Measurements from ENCODE around the gene UMODL1. TPM values are rescaled to one million over a fixed set of nuclear protein-coding genes. Genes with fewer than 3 reads are reported as not detected.
"Not testable (repeated sequence)": the region's sequence is repeated elsewhere in the genome, so short reads cannot be mapped to it uniquely, and the experiment has no call there.

The UMODL1 gene
- total RNA-seq, 1 experiment from 2014 or later, result not detected

DNA sequence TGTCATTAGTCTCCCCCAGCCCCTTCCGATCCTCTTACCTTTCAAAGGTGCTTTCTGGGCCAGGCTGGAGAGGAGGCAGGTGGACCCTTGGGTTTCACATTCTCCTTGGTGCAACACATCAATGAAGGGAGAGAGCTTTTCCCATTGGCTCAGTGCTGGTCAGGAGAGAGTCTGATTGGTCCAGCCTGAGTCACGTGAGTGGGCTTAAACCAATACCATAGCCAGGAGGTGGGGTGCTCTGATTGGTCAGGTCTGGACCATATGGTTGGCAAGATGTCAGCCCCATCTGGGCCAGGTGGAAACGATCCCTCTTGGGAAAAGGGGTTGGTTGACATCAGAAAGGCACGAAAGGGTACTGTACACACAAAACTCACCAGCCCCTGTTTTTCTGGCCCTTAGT, 103.1 kb downstream of the UMODL1 start:
- no peak overlapping the region for H3K27ac Mint-ChIP-seq (ENCODE audit: unreplicated experiment)

GRCh38 chr21:42175110-42175710, 104.1 kb downstream of the UMODL1 start:
- Mint-ChIP-seq H3K27ac (ENCODE audit: unreplicated experiment) (no peak overlapping the region), H3K9me3 (ENCODE audit: low read depth, unreplicated experiment) (no peaks in the 10 kb centered on the region), H3K27me3 (ENCODE audit: unreplicated experiment) (peaks cover 23% of the 10 kb centered on the region), H3K4me1 (ENCODE audit: low read depth, unreplicated experiment) (peaks cover 14% of the 10 kb centered on the region), H3K4me3 (ENCODE audit: low read depth, unreplicated experiment) (no peak overlapping the region), H3K36me3 (ENCODE audit: insufficient read depth, unreplicated experiment) (no peaks in the 10 kb centered on the region)
- CTCF ChIA-PET, result no interaction called here
- no peak for TF ChIP-seq CTCF (IDR thresholded peaks at IDR 0.05; ENCODE audit: unreplicated experiment)
- no peak for DNase-seq
- intact Hi-C loops (cut with micrococcal nuclease; ENCODE audit: unreplicated experiment), result no loop called here
- no TSS peak for BruUV-seq (replicated peaks)

More for the DNA sequence above, 103.1 kb downstream of the UMODL1 start:
- intact Hi-C loops (cut with micrococcal nuclease; ENCODE audit: unreplicated experiment), result loop anchor here (5.0 kb wide), 1 partner anchor 83 kb away; no protein-coding TSS in a partner anchor
- CTCF ChIA-PET, result no interaction called here
- Mint-ChIP-seq H3K4me3 (ENCODE audit: low read depth, unreplicated experiment) (no peak overlapping the region), H3K9me3 (ENCODE audit: low read depth, unreplicated experiment) (no peaks in the 10 kb centered on the region), H3K36me3 (ENCODE audit: insufficient read depth, unreplicated experiment) (no peaks in the 10 kb centered on the region), H3K4me1 (ENCODE audit: low read depth, unreplicated experiment) (peaks cover 22% of the 10 kb centered on the region), H3K27me3 (ENCODE audit: unreplicated experiment) (peaks cover 23% of the 10 kb centered on the region)
- DNase-seq, result no peak
- no peak for TF ChIP-seq CTCF (IDR thresholded peaks at IDR 0.05; ENCODE audit: unreplicated experiment)
- BruUV-seq (replicated peaks), result no TSS peak

DNA sequence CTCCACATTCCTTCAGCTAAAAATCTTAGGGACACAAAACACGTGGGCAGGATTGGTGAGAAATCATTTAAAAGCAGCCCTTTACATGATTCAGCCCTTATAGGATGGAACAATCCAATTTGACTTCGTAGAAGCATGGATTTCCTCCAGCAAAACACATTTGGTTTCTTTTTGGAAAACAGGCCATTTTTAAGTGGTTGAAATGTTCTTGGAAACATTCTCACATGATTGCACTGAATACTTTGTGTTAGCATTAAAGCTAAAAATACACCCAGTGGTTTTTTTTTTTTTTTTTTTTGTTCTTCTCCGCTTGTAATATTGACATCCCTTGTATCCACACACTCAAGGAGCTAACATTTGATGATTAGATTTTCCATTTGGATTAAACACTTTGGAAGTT, 105.7 kb downstream of the UMODL1 start:
- Mint-ChIP-seq H3K36me3 (ENCODE audit: insufficient read depth, unreplicated experiment) (no peaks in the 10 kb centered on the region), H3K27me3 (ENCODE audit: unreplicated experiment) (peaks cover 23% of the 10 kb centered on the region), H3K4me1 (ENCODE audit: low read depth, unreplicated experiment) (no peaks in the 10 kb centered on the region), H3K4me3 (ENCODE audit: low read depth, unreplicated experiment) (no peak overlapping the region), H3K27ac (ENCODE audit: unreplicated experiment) (no peak overlapping the region), H3K9me3 (ENCODE audit: low read depth, unreplicated experiment) (no peaks in the 10 kb centered on the region)
- intact Hi-C loops (cut with micrococcal nuclease; ENCODE audit: unreplicated experiment), result no loop called here
- DNase-seq, result no peak
- no peak for TF ChIP-seq CTCF (IDR thresholded peaks at IDR 0.05; ENCODE audit: unreplicated experiment)
- BruUV-seq (replicated peaks), result no TSS peak
- CTCF ChIA-PET, result no interaction called here

- Mint-ChIP-seq H3K4me3 (ENCODE audit: low read depth, unreplicated experiment) (no peak overlapping the region), H3K9me3 (ENCODE audit: low read depth, unreplicated experiment) (no peaks in the 10 kb centered on the region), H3K36me3 (ENCODE audit: insufficient read depth, unreplicated experiment) (no peaks in the 10 kb centered on the region), H3K27ac (ENCODE audit: unreplicated experiment) (no peak overlapping the region), H3K27me3 (ENCODE audit: unreplicated experiment) (peaks cover 23% of the 10 kb centered on the region), H3K4me1 (ENCODE audit: low read depth, unreplicated experiment) (no peaks in the 10 kb centered on the region)
- CTCF ChIA-PET, result no interaction called here
- intact Hi-C loops (cut with micrococcal nuclease; ENCODE audit: unreplicated experiment), result no loop called here
- no TSS peak for BruUV-seq (replicated peaks)
- no peak for TF ChIP-seq CTCF (IDR thresholded peaks at IDR 0.05; ENCODE audit: unreplicated experiment)
- no peak for DNase-seq
Observed at GRCh38 chr21:42179316-42179715, 108.2 kb downstream of the UMODL1 start.

GRCh38 chr21:42180001-42180400, 108.9 kb downstream of the UMODL1 start:
- H3K4me1 Mint-ChIP-seq (ENCODE audit: low read depth, unreplicated experiment); BruUV-seq (replicated peaks); H3K9me3 Mint-ChIP-seq (ENCODE audit: low read depth, unreplicated experiment); DNase-seq; intact Hi-C loops (cut with micrococcal nuclease; ENCODE audit: unreplicated experiment); H3K27ac Mint-ChIP-seq (ENCODE audit: unreplicated experiment); CTCF ChIA-PET; H3K4me3 Mint-ChIP-seq (ENCODE audit: low read depth, unreplicated experiment); H3K36me3 Mint-ChIP-seq (ENCODE audit: insufficient read depth, unreplicated experiment): not testable (repeated sequence)
- H3K27me3 Mint-ChIP-seq (ENCODE audit: unreplicated experiment), result peaks cover 23% of the 10 kb centered on the region
